Ovary (tissue), 3 donors: Measurements from ENCODE around the gene IL1RAPL2.

Source experiments
- EP300 ChIP-seq: sonication (generic); formaldehyde crosslinking; IDR thresholded peaks from one replicate; pipeline ENCODE4 v1.6.1; 2017; ENCODE audit warnings: antibody characterized with exemption
- POLR2A ChIP-seq: fragments of 450-650 bp; IDR thresholded peaks from one replicate; pipeline ENCODE4 v1.6.1; 2017; ENCODE audit warnings: antibody characterized with exemption, mild to moderate bottlenecking, moderate library complexity
- TF ChIP-seq, protein P1 (sequence below), 3 donors: fragments of 450-650 bp in 2 of 3; fragments of 200-600 bp in 1 of 3; IDR thresholded peaks; one replicate each; pipeline versions ENCODE4 v1.5.1 to v1.8.0; 2016 to 2022; ENCODE audit warnings: antibody characterized with exemption in 3 of 3, mild to moderate bottlenecking in 1 of 3
- donor health status: DM: no; HTN: no; CAD: no.

DNA sequence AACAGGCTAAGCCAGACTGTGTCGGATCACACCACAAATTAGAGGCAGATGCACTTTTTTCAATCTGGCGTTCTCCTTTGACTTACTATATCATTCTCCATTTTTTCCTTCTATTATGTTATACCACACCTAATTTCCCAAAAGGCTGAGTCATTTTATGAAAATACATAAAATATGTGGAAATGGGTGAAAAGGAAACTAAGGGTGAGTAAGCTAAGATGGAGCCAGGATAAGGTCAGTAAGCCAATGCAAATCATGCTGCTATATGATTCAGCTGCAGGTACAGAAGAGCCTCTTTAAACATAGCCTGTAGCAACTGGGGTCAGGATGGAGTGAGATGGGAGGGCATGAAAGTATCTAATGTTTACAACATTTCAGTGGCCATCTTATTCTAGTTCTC is 748.5 kb downstream of the IL1RAPL2 start:
- TF ChIP-seq, protein P1, sequence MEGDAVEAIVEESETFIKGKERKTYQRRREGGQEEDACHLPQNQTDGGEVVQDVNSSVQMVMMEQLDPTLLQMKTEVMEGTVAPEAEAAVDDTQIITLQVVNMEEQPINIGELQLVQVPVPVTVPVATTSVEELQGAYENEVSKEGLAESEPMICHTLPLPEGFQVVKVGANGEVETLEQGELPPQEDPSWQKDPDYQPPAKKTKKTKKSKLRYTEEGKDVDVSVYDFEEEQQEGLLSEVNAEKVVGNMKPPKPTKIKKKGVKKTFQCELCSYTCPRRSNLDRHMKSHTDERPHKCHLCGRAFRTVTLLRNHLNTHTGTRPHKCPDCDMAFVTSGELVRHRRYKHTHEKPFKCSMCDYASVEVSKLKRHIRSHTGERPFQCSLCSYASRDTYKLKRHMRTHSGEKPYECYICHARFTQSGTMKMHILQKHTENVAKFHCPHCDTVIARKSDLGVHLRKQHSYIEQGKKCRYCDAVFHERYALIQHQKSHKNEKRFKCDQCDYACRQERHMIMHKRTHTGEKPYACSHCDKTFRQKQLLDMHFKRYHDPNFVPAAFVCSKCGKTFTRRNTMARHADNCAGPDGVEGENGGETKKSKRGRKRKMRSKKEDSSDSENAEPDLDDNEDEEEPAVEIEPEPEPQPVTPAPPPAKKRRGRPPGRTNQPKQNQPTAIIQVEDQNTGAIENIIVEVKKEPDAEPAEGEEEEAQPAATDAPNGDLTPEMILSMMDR (IDR thresholded peaks at IDR 0.05), result no peak
- TF ChIP-seq POLR2A, result no peak
- TF ChIP-seq EP300, result no peak
